ENCODE data around the gene HOXD10. TPM values are rescaled to one million over a fixed set of nuclear protein-coding genes. Genes with fewer than 3 reads are reported as not detected.

HOXD10 gene
- total and polyA plus RNA-seq, 2 donors from 2014 or later: 28.2 to 35.4 TPM

DNA sequence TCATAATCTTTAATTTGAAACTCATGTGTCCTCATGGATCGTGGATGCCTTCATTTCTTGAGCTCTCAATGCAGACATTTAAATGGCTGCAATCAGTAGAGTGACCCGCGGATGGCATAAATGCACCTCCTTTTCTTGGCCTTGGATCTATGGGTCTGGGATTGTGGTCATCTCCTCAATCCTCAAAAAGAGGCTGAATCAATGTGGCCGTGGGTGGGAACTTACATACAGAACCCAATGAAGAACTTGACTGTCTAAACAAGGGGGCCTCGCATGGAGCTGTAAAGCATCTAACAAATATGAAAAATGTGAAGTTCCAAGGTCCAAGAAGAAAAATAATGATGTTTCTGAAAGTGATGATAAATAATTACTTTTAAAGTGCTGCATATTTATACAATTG lies 21.2 kb upstream of the HOXD10 start:
- no peaks in the 10 kb centered on the region for H3K36me3 ChIP-seq (ENCODE audit: control insufficient read depth in 2 of 3, insufficient read depth in 3 of 3, low read length in 3 of 3)
- H3K9me3 ChIP-seq (ENCODE audit: control insufficient read depth in 2 of 3, insufficient read depth in 1 of 3, low read length in 3 of 3): no peaks in the 10 kb centered on the region
- peaks cover 80% of the 10 kb centered on the region for H3K27me3 ChIP-seq (ENCODE audit: control insufficient read depth, insufficient read depth, low read length)
- H3K27ac ChIP-seq (ENCODE audit: low read depth in 2 of 2, low read length in 2 of 2): no peak overlapping the region
- no peak overlapping the region for H3K9ac ChIP-seq (ENCODE audit: low read length in 3 of 3)
- no peak for DNase-seq
- no peak for FAIRE-seq
- H3K4me1 ChIP-seq (ENCODE audit: control insufficient read depth in 2 of 3, insufficient read depth in 2 of 3, low read depth in 1 of 3, low read length in 3 of 3): peaks cover 0 to 9% (median 5%) of the 10 kb centered on the region in 3 donors
- TF ChIP-seq, protein P1, sequence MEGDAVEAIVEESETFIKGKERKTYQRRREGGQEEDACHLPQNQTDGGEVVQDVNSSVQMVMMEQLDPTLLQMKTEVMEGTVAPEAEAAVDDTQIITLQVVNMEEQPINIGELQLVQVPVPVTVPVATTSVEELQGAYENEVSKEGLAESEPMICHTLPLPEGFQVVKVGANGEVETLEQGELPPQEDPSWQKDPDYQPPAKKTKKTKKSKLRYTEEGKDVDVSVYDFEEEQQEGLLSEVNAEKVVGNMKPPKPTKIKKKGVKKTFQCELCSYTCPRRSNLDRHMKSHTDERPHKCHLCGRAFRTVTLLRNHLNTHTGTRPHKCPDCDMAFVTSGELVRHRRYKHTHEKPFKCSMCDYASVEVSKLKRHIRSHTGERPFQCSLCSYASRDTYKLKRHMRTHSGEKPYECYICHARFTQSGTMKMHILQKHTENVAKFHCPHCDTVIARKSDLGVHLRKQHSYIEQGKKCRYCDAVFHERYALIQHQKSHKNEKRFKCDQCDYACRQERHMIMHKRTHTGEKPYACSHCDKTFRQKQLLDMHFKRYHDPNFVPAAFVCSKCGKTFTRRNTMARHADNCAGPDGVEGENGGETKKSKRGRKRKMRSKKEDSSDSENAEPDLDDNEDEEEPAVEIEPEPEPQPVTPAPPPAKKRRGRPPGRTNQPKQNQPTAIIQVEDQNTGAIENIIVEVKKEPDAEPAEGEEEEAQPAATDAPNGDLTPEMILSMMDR (IDR thresholded peaks at IDR 0.05; ENCODE audit: borderline replicate concordance, extremely low read depth, insufficient read depth): no peak
- intact Hi-C loops (cut with DNase I): loop anchor here (10.0 kb wide), 1 partner anchor 411 kb away; no protein-coding TSS in a partner anchor
- H3K4me3 ChIP-seq (ENCODE audit: low read length in 3 of 3): no peak overlapping the region

DNA sequence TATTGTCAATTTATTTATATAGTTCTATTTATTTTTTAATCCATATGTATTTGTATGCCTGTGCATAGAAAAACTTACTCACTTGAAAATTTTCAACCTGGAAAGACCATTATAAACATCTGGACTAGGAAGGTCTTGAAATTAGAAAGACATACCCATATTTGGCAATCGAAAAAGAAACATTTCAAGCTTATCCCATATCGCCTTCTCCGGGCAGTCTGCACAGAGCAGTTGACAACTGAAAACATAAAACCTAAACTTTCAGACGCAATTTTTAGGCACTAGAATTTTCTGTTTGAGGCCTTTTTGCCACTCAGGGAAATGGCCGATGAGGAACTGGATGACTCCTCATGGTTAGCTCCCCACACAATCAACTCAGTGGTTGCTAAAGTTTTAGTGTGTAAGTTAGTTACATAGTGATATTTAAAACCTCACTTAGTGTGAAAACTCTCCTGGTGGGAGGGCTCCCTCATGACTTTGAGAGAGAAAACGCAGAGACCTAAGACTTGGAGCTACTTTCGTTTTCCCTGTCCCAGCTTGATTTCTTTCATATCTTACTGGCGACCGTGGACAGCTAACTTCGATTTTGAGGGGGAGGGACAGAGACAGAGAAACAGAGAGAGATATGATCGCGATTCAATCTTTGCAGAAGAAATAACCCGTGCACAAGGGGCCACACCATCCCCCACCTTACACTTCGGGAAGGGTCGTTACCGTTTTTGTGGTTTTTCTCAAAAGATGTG lies 20.2 kb upstream of the HOXD10 start:
- Histone ChIP-seq H3K4me1 (ENCODE audit: control insufficient read depth in 2 of 3, insufficient read depth in 2 of 3, low read depth in 1 of 3, low read length in 3 of 3) (peaks cover 0 to 9% (median 5%) of the 10 kb centered on the region in 3 donors), H3K9me3 (ENCODE audit: control insufficient read depth in 2 of 3, insufficient read depth in 1 of 3, low read length in 3 of 3) (no peaks in the 10 kb centered on the region), H3K27ac (ENCODE audit: low read depth in 2 of 2, low read length in 2 of 2) (no peak overlapping the region), H3K9ac (ENCODE audit: low read length in 3 of 3) (no peak overlapping the region), H3K27me3 (ENCODE audit: control insufficient read depth, insufficient read depth, low read length) (peaks cover 76% of the 10 kb centered on the region), H3K36me3 (ENCODE audit: control insufficient read depth in 2 of 3, insufficient read depth in 3 of 3, low read length in 3 of 3) (no peaks in the 10 kb centered on the region), H3K4me3 (ENCODE audit: low read length in 3 of 3) (peak overlapping the region in 2 of 3 donors; percentile 32 to 62)
- DNase-seq: peak in 4 of 5 donors; percentile 42 to 75 (median 56)
- TF ChIP-seq, protein P1 (IDR thresholded peaks at IDR 0.05; ENCODE audit: borderline replicate concordance, extremely low read depth, insufficient read depth): no peak
- intact Hi-C loops (cut with DNase I): loop anchor here (10.0 kb wide), 1 partner anchor 412 kb away; no protein-coding TSS in a partner anchor
- no peak for FAIRE-seq

DNA sequence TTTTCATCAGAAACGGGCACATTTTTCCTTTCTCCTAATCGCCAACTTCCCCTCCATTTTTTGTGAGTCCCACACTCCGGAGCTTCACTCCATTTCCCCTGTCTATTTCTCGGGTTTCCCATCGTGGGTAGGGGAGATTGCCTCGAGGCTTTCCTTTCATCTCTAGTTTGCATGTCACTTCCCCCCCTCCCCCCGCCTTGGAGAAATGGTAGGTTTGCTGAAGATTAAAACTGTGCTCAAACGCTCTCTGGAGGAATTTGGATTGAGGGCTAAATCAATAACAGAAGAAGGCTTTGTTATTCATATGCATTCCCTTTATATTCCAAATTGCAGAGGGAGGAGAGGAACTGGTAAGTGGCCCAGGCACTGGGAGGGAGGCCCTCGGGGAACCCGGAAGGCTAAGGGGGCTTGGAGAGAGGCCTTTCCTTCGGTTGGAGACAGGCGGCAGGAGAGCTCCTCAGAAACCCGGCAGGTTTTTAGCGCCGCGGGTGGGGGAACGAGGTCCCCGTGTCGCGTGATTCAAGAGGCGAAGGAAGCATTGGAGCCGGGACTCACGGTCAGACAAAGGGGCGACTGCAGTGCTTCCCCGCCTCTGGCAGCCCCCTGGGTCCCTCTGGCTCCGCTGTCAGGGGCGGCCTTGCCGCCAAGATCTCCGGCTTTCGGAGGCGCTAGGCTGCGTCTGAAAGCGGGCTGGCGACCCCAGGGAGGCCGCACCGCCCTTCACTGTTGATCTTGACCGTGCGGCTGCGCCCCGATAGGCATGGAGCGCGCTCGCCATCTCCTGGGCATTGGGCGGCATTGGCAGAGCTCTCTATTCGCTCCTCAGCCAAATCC lies 19.4 kb upstream of the HOXD10 start:
- no peaks in the 10 kb centered on the region for H3K36me3 ChIP-seq (ENCODE audit: control insufficient read depth in 2 of 3, insufficient read depth in 3 of 3, low read length in 3 of 3)
- no peaks in the 10 kb centered on the region for H3K9me3 ChIP-seq (ENCODE audit: control insufficient read depth in 2 of 3, insufficient read depth in 1 of 3, low read length in 3 of 3)
- intact Hi-C loops (cut with DNase I): loop anchor here (10.0 kb wide), 1 partner anchor 412 kb away; no protein-coding TSS in a partner anchor
- FAIRE-seq (no peak), DNase-seq (peak; percentile 86 to 92 (median 90))
- H3K27me3 ChIP-seq (ENCODE audit: control insufficient read depth, insufficient read depth, low read length): peaks cover 74% of the 10 kb centered on the region
- H3K4me3 ChIP-seq (ENCODE audit: low read length in 3 of 3): peak overlapping the region in 2 of 3 donors; percentile 32 to 62
- H3K4me1 ChIP-seq (ENCODE audit: control insufficient read depth in 2 of 3, insufficient read depth in 2 of 3, low read depth in 1 of 3, low read length in 3 of 3): peaks cover 0 to 9% (median 5%) of the 10 kb centered on the region in 3 donors
- H3K27ac ChIP-seq (ENCODE audit: low read depth in 2 of 2, low read length in 2 of 2): no peak overlapping the region
- TF ChIP-seq, protein P1 (IDR thresholded peaks at IDR 0.05; ENCODE audit: borderline replicate concordance, extremely low read depth, insufficient read depth): peak; percentile 78
- no peak overlapping the region for H3K9ac ChIP-seq (ENCODE audit: low read length in 3 of 3)

All from kidney (tissue), 14 donors.